Measurements from ENCODE around the gene RND3. TPM values are rescaled to one million over a fixed set of nuclear protein-coding genes. Genes with fewer than 3 reads are reported as not detected.
A peak's percentile ranks its signal among the peaks of the same experiment; 100 is the strongest.

The RND3 gene
- total RNA-seq, 1 donor from 2014 or later = 62.1 TPM

DNA sequence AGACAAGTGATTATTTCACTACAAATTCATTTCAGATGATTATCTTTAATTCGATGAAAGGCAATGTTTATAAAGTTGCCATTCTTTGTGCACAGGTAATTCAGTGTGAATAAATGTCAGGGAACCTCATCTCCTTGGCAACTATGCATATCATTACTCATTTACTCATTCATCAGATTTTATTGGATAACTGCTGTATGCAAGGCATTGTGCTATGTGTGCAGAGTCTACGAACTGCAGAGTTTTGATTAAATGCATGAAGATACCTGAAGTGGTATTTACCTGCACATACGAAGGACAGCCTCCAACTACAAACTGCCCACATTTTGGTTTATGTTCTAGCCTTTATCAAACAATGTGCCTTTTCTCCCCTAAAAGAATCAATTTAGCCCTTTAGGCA, 3.5 kb downstream of the RND3 start:
- Histone ChIP-seq H3K4me3 (peak overlapping the region; percentile 82 to 92), H3K27me3 (no peaks in the 10 kb centered on the region), H3K36me3 (no peaks in the 10 kb centered on the region), H3K4me1 (peaks cover 59% of the 10 kb centered on the region), H3K27ac (peak overlapping the region; percentile 85), H3K9me3 (no peaks in the 10 kb centered on the region)
- no peak for DNase-seq (ENCODE audit: extremely low spot score in 2 of 2)
- intact Hi-C loops (cut with DNase I) = no loop called here
- TF ChIP-seq POLR2AphosphoS5 (IDR thresholded peaks at IDR 0.05; ENCODE audit: insufficient read depth in 1 of 2, low read depth in 1 of 2) (no peak), POLR2A (IDR thresholded peaks at IDR 0.05) (no peak)
- TF ChIP-seq, protein P1, sequence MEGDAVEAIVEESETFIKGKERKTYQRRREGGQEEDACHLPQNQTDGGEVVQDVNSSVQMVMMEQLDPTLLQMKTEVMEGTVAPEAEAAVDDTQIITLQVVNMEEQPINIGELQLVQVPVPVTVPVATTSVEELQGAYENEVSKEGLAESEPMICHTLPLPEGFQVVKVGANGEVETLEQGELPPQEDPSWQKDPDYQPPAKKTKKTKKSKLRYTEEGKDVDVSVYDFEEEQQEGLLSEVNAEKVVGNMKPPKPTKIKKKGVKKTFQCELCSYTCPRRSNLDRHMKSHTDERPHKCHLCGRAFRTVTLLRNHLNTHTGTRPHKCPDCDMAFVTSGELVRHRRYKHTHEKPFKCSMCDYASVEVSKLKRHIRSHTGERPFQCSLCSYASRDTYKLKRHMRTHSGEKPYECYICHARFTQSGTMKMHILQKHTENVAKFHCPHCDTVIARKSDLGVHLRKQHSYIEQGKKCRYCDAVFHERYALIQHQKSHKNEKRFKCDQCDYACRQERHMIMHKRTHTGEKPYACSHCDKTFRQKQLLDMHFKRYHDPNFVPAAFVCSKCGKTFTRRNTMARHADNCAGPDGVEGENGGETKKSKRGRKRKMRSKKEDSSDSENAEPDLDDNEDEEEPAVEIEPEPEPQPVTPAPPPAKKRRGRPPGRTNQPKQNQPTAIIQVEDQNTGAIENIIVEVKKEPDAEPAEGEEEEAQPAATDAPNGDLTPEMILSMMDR (IDR thresholded peaks at IDR 0.05) = no peak

DNA sequence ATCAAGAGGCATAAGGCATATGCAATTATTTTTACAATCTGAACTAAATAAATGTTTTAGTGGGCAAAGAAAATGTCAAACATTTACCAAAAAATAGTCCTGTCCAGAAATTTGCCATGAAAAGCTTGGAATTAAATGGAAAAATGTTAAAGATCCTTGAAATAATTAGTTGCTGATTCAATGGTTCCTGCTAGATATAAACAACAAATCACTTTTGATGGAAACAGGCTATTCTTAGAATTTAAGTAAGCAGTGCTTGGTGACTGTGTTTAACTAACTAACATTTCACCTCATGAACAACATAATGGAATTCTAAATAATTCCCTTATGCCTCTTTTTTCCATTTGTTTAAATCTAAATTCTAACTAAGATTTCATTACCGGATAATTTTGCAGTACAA, 3.9 kb downstream of the RND3 start:
- Histone ChIP-seq H3K4me3 (peak overlapping the region; percentile 1 to 92), H3K9me3 (no peaks in the 10 kb centered on the region), H3K27me3 (no peaks in the 10 kb centered on the region), H3K27ac (no peak overlapping the region), H3K36me3 (no peaks in the 10 kb centered on the region), H3K4me1 (peaks cover 64% of the 10 kb centered on the region)
- no peak for DNase-seq (ENCODE audit: extremely low spot score in 2 of 2)
- TF ChIP-seq POLR2A (IDR thresholded peaks at IDR 0.05) (no peak), POLR2AphosphoS5 (IDR thresholded peaks at IDR 0.05; ENCODE audit: insufficient read depth in 1 of 2, low read depth in 1 of 2) (no peak)
- TF ChIP-seq, protein P1 (IDR thresholded peaks at IDR 0.05) = no peak
- intact Hi-C loops (cut with DNase I) = no loop called here

DNA sequence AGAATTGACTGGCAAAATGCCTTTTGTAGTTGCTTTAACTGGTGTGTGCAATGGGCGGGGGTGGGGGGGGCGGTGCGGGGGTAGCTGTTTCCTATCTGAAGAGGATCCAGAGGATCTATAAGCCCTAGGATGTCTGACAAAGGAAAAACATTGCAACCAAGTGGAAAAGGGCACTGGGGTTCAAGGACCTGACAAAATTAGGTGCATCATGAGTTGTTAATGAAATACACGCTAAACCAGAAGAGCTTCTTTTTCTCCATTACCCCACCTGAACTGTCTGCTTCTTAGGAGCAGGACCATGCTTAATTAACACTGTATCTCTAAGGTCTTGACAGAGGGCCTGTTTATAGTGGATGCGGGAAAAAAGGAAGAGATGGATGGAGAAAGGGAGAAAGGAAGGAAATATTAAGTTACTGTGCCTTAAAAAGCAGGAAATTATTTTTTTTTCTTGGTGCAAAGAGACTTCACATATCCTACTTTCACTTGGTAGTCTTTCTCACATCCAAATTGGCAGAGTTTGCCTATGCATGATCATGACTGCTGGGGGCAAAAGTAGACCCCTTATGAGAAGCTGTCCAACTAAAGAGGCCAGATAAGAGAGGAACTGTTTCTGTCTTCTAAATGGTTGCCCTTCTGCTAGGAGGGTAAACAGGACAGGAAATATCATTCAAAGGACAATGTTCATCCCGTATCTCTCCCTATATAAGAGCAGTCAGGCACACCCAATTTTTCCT, 4.6 kb downstream of the RND3 start:
- intact Hi-C loops (cut with DNase I) = no loop called here
- Histone ChIP-seq H3K36me3 (no peaks in the 10 kb centered on the region), H3K4me1 (peaks cover 69% of the 10 kb centered on the region)

DNA sequence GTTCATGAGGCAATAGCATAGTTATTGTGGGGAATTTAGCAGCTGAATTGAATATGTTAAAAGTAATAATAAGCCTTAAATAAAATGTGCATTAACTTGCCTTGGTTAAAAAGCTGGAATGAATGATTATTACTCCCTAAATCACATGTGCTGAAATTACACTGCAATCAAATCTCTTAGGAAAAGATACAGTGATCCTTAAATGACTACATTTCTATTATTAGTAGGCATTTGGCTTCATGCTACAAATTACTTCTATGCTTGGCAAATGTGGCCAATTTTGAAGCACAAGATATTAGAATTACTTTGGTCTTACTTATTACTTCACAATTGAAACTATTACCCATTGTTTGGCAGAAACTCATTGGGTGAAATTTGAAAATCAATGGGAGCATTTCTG, 5.4 kb downstream of the RND3 start:
- TF ChIP-seq POLR2A (IDR thresholded peaks at IDR 0.05) (no peak), POLR2AphosphoS5 (IDR thresholded peaks at IDR 0.05; ENCODE audit: insufficient read depth in 1 of 2, low read depth in 1 of 2) (no peak)
- TF ChIP-seq, protein P1 (IDR thresholded peaks at IDR 0.05) = no peak
- DNase-seq (ENCODE audit: extremely low spot score in 2 of 2) = no peak
- no peaks in the 10 kb centered on the region for H3K27me3 ChIP-seq
- no peak overlapping the region for H3K4me3 ChIP-seq
- H3K36me3 ChIP-seq = no peaks in the 10 kb centered on the region
- peak overlapping the region; percentile 65 for H3K27ac ChIP-seq
- intact Hi-C loops (cut with DNase I) = no loop called here
- H3K9me3 ChIP-seq = no peaks in the 10 kb centered on the region
- peaks cover 76% of the 10 kb centered on the region for H3K4me1 ChIP-seq

More for the DNA sequence above, 4.6 kb downstream of the RND3 start:
- H3K9me3 ChIP-seq = no peaks in the 10 kb centered on the region
- H3K27ac ChIP-seq = peak overlapping the region; percentile 65
- no peaks in the 10 kb centered on the region for H3K27me3 ChIP-seq
- peak overlapping the region; percentile 1 to 92 for H3K4me3 ChIP-seq
- TF ChIP-seq POLR2AphosphoS5 (IDR thresholded peaks at IDR 0.05; ENCODE audit: insufficient read depth in 1 of 2, low read depth in 1 of 2) (no peak), POLR2A (IDR thresholded peaks at IDR 0.05) (no peak)
- TF ChIP-seq, protein P1 (IDR thresholded peaks at IDR 0.05) = no peak
- DNase-seq (ENCODE audit: extremely low spot score in 2 of 2) = no peak

Measured in vagina (tissue), 2 donors.